ENCODE measurements around the gene HINFP.

Gene HINFP

DNA sequence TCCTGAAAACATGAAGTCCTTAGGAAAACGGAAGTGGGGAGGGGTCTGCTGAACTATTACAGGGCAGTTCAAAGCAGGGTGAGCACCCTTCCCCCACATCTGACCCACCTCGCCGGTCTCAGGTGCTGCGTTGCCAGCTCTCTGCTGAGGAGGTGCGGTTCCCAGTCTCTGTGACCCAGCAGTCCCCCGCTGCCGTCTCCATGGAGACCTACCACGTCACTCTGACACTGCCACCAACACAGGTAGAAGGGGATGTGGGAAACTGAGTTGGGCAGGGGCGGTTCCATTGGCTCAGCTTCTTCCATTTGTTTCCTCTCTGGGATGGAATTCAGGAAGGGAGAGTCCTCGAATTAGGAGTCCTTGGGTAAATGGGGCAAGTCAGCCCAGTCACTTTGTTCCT lies 10.9 kb upstream of the HINFP start:
- WGBS (ENCODE audit: extremely low coverage, insufficient coverage, insufficient read length) = no CpG with 5 or more reads among the region's 10 CpGs
- Histone ChIP-seq H2AFZ (ENCODE audit: insufficient read depth, low read length, poor library complexity) (no peak overlapping the region), H4K91ac (ENCODE audit: low read depth, low read length) (no peak overlapping the region), H3K4me3 (ENCODE audit: low read depth, low read length) (no peak overlapping the region), H4K12ac (ENCODE audit: low read depth, low read length) (no peak overlapping the region), H3K4me1 (ENCODE audit: control insufficient read depth in 1 of 2, insufficient read depth in 2 of 2, low read length in 2 of 2) (peaks cover 14 to 16% of the 10 kb centered on the region in 2 experiments), H3K9ac (ENCODE audit: low read length) (no peak overlapping the region), H3K14ac (ENCODE audit: low read length) (no peak overlapping the region), H3K79me1 (ENCODE audit: low read length) (peaks cover 4% of the 10 kb centered on the region), H2BK120ac (ENCODE audit: insufficient read depth, low read length, poor library complexity) (no peak overlapping the region), H2BK12ac (ENCODE audit: low read length) (no peak overlapping the region), H3K18ac (ENCODE audit: low read length) (no peak overlapping the region), H3K4me2 (ENCODE audit: low read length) (no peak overlapping the region), H4K8ac (ENCODE audit: low read depth, low read length) (no peak overlapping the region), H3K27me3 (ENCODE audit: insufficient read depth, low read length) (no peaks in the 10 kb centered on the region), H3K9me3 (ENCODE audit: insufficient read depth, low read depth, low read length) (peaks cover 1% of the 10 kb centered on the region), H3K4ac (ENCODE audit: low read depth, low read length) (no peak overlapping the region), H2BK5ac (ENCODE audit: low read depth, low read length, poor library complexity) (no peak overlapping the region), H3K36me3 (ENCODE audit: control insufficient read depth in 1 of 2, insufficient read depth in 2 of 2, low read length in 2 of 2) (peaks cover 10 to 20% of the 10 kb centered on the region in 2 experiments), H3K79me2 (ENCODE audit: control insufficient read depth, insufficient read depth, low read length, poor library complexity) (peaks cover 2% of the 10 kb centered on the region), H3K27ac (ENCODE audit: low read depth, low read length) (no peak overlapping the region), H3K23ac (ENCODE audit: low read length) (no peak overlapping the region), H2AK5ac (ENCODE audit: low read length) (no peak overlapping the region)
- no peak for DNase-seq

DNA sequence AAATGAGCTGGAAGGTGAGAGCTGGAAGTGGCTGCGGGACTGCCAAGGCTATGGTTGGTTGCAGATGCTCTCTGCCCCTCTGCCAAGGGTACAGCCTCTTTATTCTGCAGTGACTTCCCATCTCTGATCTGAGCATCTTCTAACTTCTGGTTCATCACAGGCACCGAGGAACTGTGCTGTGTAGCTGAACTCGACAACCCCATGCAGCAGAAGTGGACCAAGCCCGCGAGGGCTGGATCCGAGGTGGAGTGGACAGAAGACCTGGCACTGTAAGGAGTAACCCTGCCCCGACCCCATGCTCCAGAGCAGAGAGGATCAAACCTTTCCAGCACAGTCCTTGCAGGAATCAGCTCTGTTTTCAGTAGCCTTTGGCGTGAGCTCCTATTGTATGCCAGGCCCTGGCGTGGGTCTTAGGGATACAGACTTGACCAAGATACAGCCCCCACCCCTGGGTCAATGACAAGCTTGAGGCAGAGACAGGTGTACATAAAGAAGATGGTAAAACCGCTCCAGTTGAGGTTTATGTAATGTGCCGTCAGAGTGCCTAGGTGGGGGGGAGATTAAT lies 9.9 kb upstream of the HINFP start:
- no peak overlapping the region for H3K4ac ChIP-seq (ENCODE audit: low read depth, low read length)
- H3K36me3 ChIP-seq (ENCODE audit: control insufficient read depth in 1 of 2, insufficient read depth in 2 of 2, low read length in 2 of 2) = peaks cover 14 to 20% of the 10 kb centered on the region in 2 experiments
- no peaks in the 10 kb centered on the region for H3K27me3 ChIP-seq (ENCODE audit: insufficient read depth, low read length)
- no peak overlapping the region for H4K8ac ChIP-seq (ENCODE audit: low read depth, low read length)
- H2BK120ac ChIP-seq (ENCODE audit: insufficient read depth, low read length, poor library complexity) = no peak overlapping the region
- H3K23ac ChIP-seq (ENCODE audit: low read length) = no peak overlapping the region
- no peak overlapping the region for H3K27ac ChIP-seq (ENCODE audit: low read depth, low read length)
- no peak overlapping the region for H3K14ac ChIP-seq (ENCODE audit: low read length)
- H3K79me1 ChIP-seq (ENCODE audit: low read length) = peaks cover 4% of the 10 kb centered on the region
- no CpG with 5 or more reads among the region's 11 CpGs for WGBS (ENCODE audit: extremely low coverage, insufficient coverage, insufficient read length)
- no peak overlapping the region for H2BK5ac ChIP-seq (ENCODE audit: low read depth, low read length, poor library complexity)
- peaks cover 2% of the 10 kb centered on the region for H3K79me2 ChIP-seq (ENCODE audit: control insufficient read depth, insufficient read depth, low read length, poor library complexity)
- H3K9me3 ChIP-seq (ENCODE audit: insufficient read depth, low read depth, low read length) = peaks cover 1% of the 10 kb centered on the region
- no peak overlapping the region for H4K12ac ChIP-seq (ENCODE audit: low read depth, low read length)
- H4K91ac ChIP-seq (ENCODE audit: low read depth, low read length) = no peak overlapping the region
- no peak overlapping the region for H2AK5ac ChIP-seq (ENCODE audit: low read length)
- H3K9ac ChIP-seq (ENCODE audit: low read length) = no peak overlapping the region
- H2BK12ac ChIP-seq (ENCODE audit: low read length) = no peak overlapping the region
- no peak for DNase-seq
- H3K4me3 ChIP-seq (ENCODE audit: low read depth, low read length) = no peak overlapping the region
- peaks cover 13 to 15% of the 10 kb centered on the region in 2 experiments for H3K4me1 ChIP-seq (ENCODE audit: control insufficient read depth in 1 of 2, insufficient read depth in 2 of 2, low read length in 2 of 2)
- no peak overlapping the region for H2AFZ ChIP-seq (ENCODE audit: insufficient read depth, low read length, poor library complexity)
- H3K18ac ChIP-seq (ENCODE audit: low read length) = no peak overlapping the region
- no peak overlapping the region for H3K4me2 ChIP-seq (ENCODE audit: low read length)

DNA sequence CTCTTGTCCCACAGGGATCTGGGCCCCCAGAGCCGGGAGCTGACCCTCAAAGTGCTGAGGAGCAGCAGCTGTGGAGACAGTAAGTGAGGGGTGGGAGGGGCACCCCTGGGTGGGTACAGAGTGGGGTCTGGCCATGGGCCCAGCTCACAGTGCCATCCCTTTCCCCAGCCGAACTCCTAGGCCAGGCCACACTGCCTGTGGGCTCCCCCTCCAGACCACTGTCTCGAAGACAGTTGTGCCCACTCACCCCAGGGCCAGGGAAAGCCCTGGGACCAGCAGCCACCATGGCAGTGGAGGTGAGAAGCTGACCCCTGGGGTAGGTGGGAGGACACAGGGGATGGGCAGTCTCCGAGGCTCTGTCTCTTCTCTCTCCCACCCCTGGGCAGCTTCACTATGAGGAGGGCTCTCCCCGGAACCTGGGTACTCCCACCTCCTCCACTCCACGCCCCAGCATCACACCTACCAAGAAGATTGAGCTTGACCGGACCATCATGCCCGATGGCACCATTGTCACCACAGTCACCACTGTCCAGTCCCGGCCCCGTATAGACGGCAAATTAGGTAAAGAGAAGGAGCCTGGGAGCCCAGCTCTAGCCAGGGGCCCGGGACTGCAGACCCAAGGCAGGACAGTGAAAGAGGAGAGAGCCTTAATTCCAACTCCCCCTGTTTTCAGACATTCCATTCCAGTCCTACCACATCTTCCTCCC lies 8.9 kb upstream of the HINFP start:
- no CpG with 5 or more reads among the region's 12 CpGs for WGBS (ENCODE audit: extremely low coverage, insufficient coverage, insufficient read length)
- Histone ChIP-seq H2BK5ac (ENCODE audit: low read depth, low read length, poor library complexity) (no peak overlapping the region), H3K4ac (ENCODE audit: low read depth, low read length) (no peak overlapping the region), H3K18ac (ENCODE audit: low read length) (no peak overlapping the region), H3K36me3 (ENCODE audit: control insufficient read depth in 1 of 2, insufficient read depth in 2 of 2, low read length in 2 of 2) (peaks cover 14 to 20% of the 10 kb centered on the region in 2 experiments), H2BK120ac (ENCODE audit: insufficient read depth, low read length, poor library complexity) (no peak overlapping the region), H2AK5ac (ENCODE audit: low read length) (no peak overlapping the region), H3K14ac (ENCODE audit: low read length) (no peak overlapping the region), H3K4me1 (ENCODE audit: control insufficient read depth in 1 of 2, insufficient read depth in 2 of 2, low read length in 2 of 2) (peaks cover 7 to 10% of the 10 kb centered on the region in 2 experiments), H3K4me2 (ENCODE audit: low read length) (no peak overlapping the region), H2BK12ac (ENCODE audit: low read length) (no peak overlapping the region), H3K4me3 (ENCODE audit: low read depth, low read length) (no peak overlapping the region), H3K79me1 (ENCODE audit: low read length) (no peaks in the 10 kb centered on the region), H3K23ac (ENCODE audit: low read length) (no peak overlapping the region), H3K9me3 (ENCODE audit: insufficient read depth, low read depth, low read length) (peaks cover 1% of the 10 kb centered on the region), H3K79me2 (ENCODE audit: control insufficient read depth, insufficient read depth, low read length, poor library complexity) (peaks cover 2% of the 10 kb centered on the region), H4K91ac (ENCODE audit: low read depth, low read length) (no peak overlapping the region), H4K8ac (ENCODE audit: low read depth, low read length) (no peak overlapping the region), H3K9ac (ENCODE audit: low read length) (no peak overlapping the region), H4K12ac (ENCODE audit: low read depth, low read length) (no peak overlapping the region), H2AFZ (ENCODE audit: insufficient read depth, low read length, poor library complexity) (no peak overlapping the region), H3K27me3 (ENCODE audit: insufficient read depth, low read length) (no peaks in the 10 kb centered on the region), H3K27ac (ENCODE audit: low read depth, low read length) (no peak overlapping the region)
- DNase-seq = no peak

DNA sequence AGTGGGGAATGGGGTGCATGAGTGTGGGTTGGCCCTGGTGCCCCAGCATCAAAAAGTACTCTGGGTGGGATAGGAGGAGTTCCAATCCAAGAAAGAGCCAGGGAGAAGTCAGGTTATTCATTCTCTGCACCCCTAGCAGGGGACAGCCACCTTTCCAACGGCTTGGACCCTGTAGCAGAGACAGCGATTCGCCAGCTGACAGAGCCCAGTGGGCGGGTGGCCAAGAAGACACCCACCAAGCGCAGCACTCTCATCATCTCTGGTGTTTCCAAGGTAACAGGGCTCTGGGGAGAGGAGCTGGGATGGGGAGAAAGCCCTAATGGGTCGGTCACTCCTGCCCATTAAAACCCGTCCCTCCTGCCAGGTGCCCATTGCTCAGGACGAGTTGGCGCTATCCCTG lies 7.7 kb upstream of the HINFP start:
- DNase-seq = no peak
- Histone ChIP-seq H3K79me1 (ENCODE audit: low read length) (no peaks in the 10 kb centered on the region), H2BK12ac (ENCODE audit: low read length) (no peak overlapping the region), H3K9me3 (ENCODE audit: insufficient read depth, low read depth, low read length) (peaks cover 1% of the 10 kb centered on the region), H4K8ac (ENCODE audit: low read depth, low read length) (no peak overlapping the region), H4K12ac (ENCODE audit: low read depth, low read length) (no peak overlapping the region), H2BK120ac (ENCODE audit: insufficient read depth, low read length, poor library complexity) (no peak overlapping the region), H3K14ac (ENCODE audit: low read length) (no peak overlapping the region), H3K4ac (ENCODE audit: low read depth, low read length) (no peak overlapping the region), H4K91ac (ENCODE audit: low read depth, low read length) (no peak overlapping the region), H2AFZ (ENCODE audit: insufficient read depth, low read length, poor library complexity) (no peak overlapping the region), H3K18ac (ENCODE audit: low read length) (no peak overlapping the region), H2AK5ac (ENCODE audit: low read length) (no peak overlapping the region), H3K79me2 (ENCODE audit: control insufficient read depth, insufficient read depth, low read length, poor library complexity) (no peaks in the 10 kb centered on the region), H3K27ac (ENCODE audit: low read depth, low read length) (no peak overlapping the region), H3K23ac (ENCODE audit: low read length) (no peak overlapping the region), H3K36me3 (ENCODE audit: control insufficient read depth in 1 of 2, insufficient read depth in 2 of 2, low read length in 2 of 2) (peaks cover 14 to 20% of the 10 kb centered on the region in 2 experiments), H3K4me1 (ENCODE audit: control insufficient read depth in 1 of 2, insufficient read depth in 2 of 2, low read length in 2 of 2) (peaks cover 0 to under 1% of the 10 kb centered on the region in 2 experiments), H3K27me3 (ENCODE audit: insufficient read depth, low read length) (no peaks in the 10 kb centered on the region), H3K4me3 (ENCODE audit: low read depth, low read length) (no peak overlapping the region), H3K9ac (ENCODE audit: low read length) (no peak overlapping the region), H3K4me2 (ENCODE audit: low read length) (no peak overlapping the region), H2BK5ac (ENCODE audit: low read depth, low read length, poor library complexity) (no peak overlapping the region)
- WGBS (ENCODE audit: extremely low coverage, insufficient coverage, insufficient read length) = no CpG with 5 or more reads among the region's 9 CpGs

Measured in trophoblast cell (in vitro differentiated cells and primary cell).